Measurements from ENCODE around the gene RASGRF1. TPM values are rescaled to one million over a fixed set of nuclear protein-coding genes. Genes with fewer than 3 reads are reported as not detected.

RASGRF1 gene
- total RNA-seq, 4 donors from 2014 or later: 0.14 to 0.75 (median 0.64) TPM; not detected in 1

- Histone ChIP-seq H3K4me3 (no peak overlapping the region), H3K4me1 (peaks cover 0 to 20% (median 8%) of the 10 kb centered on the region in 4 donors), H3K36me3 (no peaks in the 10 kb centered on the region), H3K9me3 (no peaks in the 10 kb centered on the region), H3K27ac (peak overlapping the region; percentile 50 to 74 (median 63)), H3K27me3 (no peaks in the 10 kb centered on the region)
- DNase-seq: no peak
- 61% methylated on average over 6 of the region's 6 CpGs; no CpG with 5 or more reads in 1 of the 2 donors for WGBS, 2 donors (ENCODE audit: low coverage in 1 of 2)
- TF ChIP-seq POLR2AphosphoS5 (IDR thresholded peaks at IDR 0.05) (no peak), POLR2A (IDR thresholded peaks at IDR 0.05) (no peak), CTCF (IDR thresholded peaks at IDR 0.05) (no peak), EP300 (IDR thresholded peaks at IDR 0.05; ENCODE audit: low read depth) (no peak)
- intact Hi-C loops (cut with DNase I; ENCODE audit: low total_unique reads): no loop called here
- in situ Hi-C loops (cut with MboI; ENCODE audit: low pct_ligation_motif_present in 1 of 4, low pct_unique_long_range_greater_than_20kb in 1 of 4, low sequenced_read_pairs in 3 of 4): no loop called here
These were observed 24.0 kb downstream of the RASGRF1 start for GRCh38 chr15:79066391-79067071.

DNA sequence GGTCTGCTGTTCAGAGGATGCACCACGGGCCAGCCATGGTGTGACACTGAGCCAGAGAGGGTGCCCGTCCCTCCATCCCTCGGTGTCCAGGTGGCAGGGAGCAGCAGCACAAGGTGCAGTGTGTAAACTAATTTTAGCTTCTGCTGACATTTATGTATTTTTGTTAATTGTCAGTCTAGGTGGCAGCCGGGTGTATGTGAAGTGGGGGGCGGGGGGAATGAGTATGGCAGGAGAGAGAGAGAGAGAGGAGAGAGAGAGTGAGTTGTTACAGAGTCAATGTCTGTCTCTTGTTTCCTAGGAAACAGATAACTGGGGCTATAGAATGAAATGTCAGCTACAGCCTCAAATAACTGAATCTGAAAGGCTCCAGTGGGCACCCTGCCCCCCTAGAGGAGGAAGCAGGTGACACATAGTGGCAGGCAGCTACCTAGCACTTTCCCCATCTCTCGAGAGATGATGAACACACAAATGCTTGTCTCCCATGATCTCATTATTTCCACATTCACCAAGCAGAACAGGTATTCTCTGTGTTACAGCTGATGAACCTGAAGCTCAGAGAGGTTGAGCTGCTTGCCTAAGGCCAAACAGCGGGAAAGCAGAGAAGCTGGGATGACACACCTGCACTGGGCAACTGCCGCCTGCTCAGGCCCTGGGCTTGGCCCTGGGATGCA is 24.7 kb downstream of the RASGRF1 start:
- H3K9me3 ChIP-seq: no peaks in the 10 kb centered on the region
- 64 to 100% methylated on average over 3 to 8 of the region's 8 CpGs for WGBS, 2 donors (ENCODE audit: low coverage in 1 of 2)
- intact Hi-C loops (cut with DNase I; ENCODE audit: low total_unique reads) (no loop called here), in situ Hi-C loops (cut with MboI; ENCODE audit: low pct_ligation_motif_present in 1 of 4, low pct_unique_long_range_greater_than_20kb in 1 of 4, low sequenced_read_pairs in 3 of 4) (no loop called here)
- peaks cover 0 to 20% (median 8%) of the 10 kb centered on the region in 4 donors for H3K4me1 ChIP-seq
- no peaks in the 10 kb centered on the region for H3K36me3 ChIP-seq
- H3K27ac ChIP-seq: peak overlapping the region in 3 of 4 donors; percentile 50 to 74 (median 74)
- no peak for TF ChIP-seq POLR2AphosphoS5 (IDR thresholded peaks at IDR 0.05)
- DNase-seq: no peak
- H3K4me3 ChIP-seq: no peak overlapping the region
- H3K27me3 ChIP-seq: no peaks in the 10 kb centered on the region

- H3K36me3 ChIP-seq: no peaks in the 10 kb centered on the region
- in situ Hi-C loops (cut with MboI; ENCODE audit: low pct_ligation_motif_present in 1 of 4, low pct_unique_long_range_greater_than_20kb in 1 of 4, low sequenced_read_pairs in 3 of 4): no loop called here
- WGBS, 2 donors (ENCODE audit: low coverage in 1 of 2): 57 to 80% methylated on average over 2 to 5 of the region's 5 CpGs
- intact Hi-C loops (cut with DNase I; ENCODE audit: low total_unique reads): no loop called here
- H3K27ac ChIP-seq: no peak overlapping the region
- H3K9me3 ChIP-seq: no peaks in the 10 kb centered on the region
- DNase-seq: no peak
- H3K27me3 ChIP-seq: no peaks in the 10 kb centered on the region
- no peak for TF ChIP-seq CTCF (IDR thresholded peaks at IDR 0.05)
- no peak for TF ChIP-seq EP300 (IDR thresholded peaks at IDR 0.05; ENCODE audit: low read depth)
- TF ChIP-seq POLR2AphosphoS5 (IDR thresholded peaks at IDR 0.05): no peak
- no peak for TF ChIP-seq POLR2A (IDR thresholded peaks at IDR 0.05)
- H3K4me1 ChIP-seq: peaks cover 0 to 20% (median 8%) of the 10 kb centered on the region in 4 donors
- H3K4me3 ChIP-seq: no peak overlapping the region
These were observed 25.2 kb downstream of the RASGRF1 start for GRCh38 chr15:79065361-79065705.

- peaks cover 0 to 20% (median 8%) of the 10 kb centered on the region in 4 donors for H3K4me1 ChIP-seq
- intact Hi-C loops (cut with DNase I; ENCODE audit: low total_unique reads) (no loop called here), in situ Hi-C loops (cut with MboI; ENCODE audit: low pct_ligation_motif_present in 1 of 4, low pct_unique_long_range_greater_than_20kb in 1 of 4, low sequenced_read_pairs in 3 of 4) (no loop called here)
- WGBS, 2 donors (ENCODE audit: low coverage in 1 of 2): 60 to 80% methylated on average over 2 to 6 of the region's 6 CpGs
- no peak overlapping the region for H3K4me3 ChIP-seq
- no peaks in the 10 kb centered on the region for H3K9me3 ChIP-seq
- H3K36me3 ChIP-seq: no peaks in the 10 kb centered on the region
- H3K27ac ChIP-seq: no peak overlapping the region
- DNase-seq: no peak
- TF ChIP-seq POLR2AphosphoS5 (IDR thresholded peaks at IDR 0.05) (no peak), EP300 (IDR thresholded peaks at IDR 0.05; ENCODE audit: low read depth) (no peak), POLR2A (IDR thresholded peaks at IDR 0.05) (no peak), CTCF (IDR thresholded peaks at IDR 0.05) (no peak)
- H3K27me3 ChIP-seq: no peaks in the 10 kb centered on the region
These were observed 26.1 kb downstream of the RASGRF1 start for GRCh38 chr15:79064496-79064895.
